Loucy (cell line): ENCODE data around the gene SV2B.

Experiments
- H2AFZ ChIP-seq: fragments of 200-600 bp; sonication (generic); 2 replicates; pipeline ENCODE4 v1.6.0; 2016; ENCODE audit warnings: antibody characterized with exemption, mild to moderate bottlenecking, low read length, moderate library complexity
- H3F3A ChIP-seq: fragments of 200-600 bp; 2 replicates; pipeline ENCODE4 v1.6.0; 2016; ENCODE audit warnings: antibody characterized with exemption, low read depth, mild to moderate bottlenecking
- H3K27me3 ChIP-seq: fragments of 200-600 bp; sonication (generic); 2 replicates; pipeline ENCODE4 v1.6.1; 2014; ENCODE audit warnings: low read length, mild to moderate bottlenecking; ENCODE audit not compliant: insufficient read depth, poor library complexity, severe bottlenecking
- H3K36me3 ChIP-seq: fragments of 200-600 bp; sonication (generic); 2 replicates; pipeline ENCODE4 v1.6.1; 2016; ENCODE audit warnings: low read length; ENCODE audit not compliant: insufficient read depth
- H3K4me1 ChIP-seq: fragments of 200-600 bp; sonication (generic); 2 replicates; pipeline ENCODE4 v1.5.1; 2014; ENCODE audit warnings: low read length, mild to moderate bottlenecking; ENCODE audit not compliant: insufficient read depth, poor library complexity, severe bottlenecking
- H3K4me2 ChIP-seq: fragments of 200-600 bp; sonication (generic); 2 replicates; pipeline ENCODE4 v1.6.0; 2014; ENCODE audit warnings: antibody characterized with exemption, low read length, low read depth, mild to moderate bottlenecking; ENCODE audit not compliant: poor library complexity, severe bottlenecking
- H3K4me3 ChIP-seq: fragments of 200-600 bp; sonication (generic); 2 replicates; pipeline ENCODE4 v1.5.1; 2014; ENCODE audit warnings: low read length, mild to moderate bottlenecking, mixed read lengths; ENCODE audit not compliant: poor library complexity, severe bottlenecking
- H3K79me2 ChIP-seq: fragments of 200-600 bp; sonication (generic); 2 replicates; pipeline ENCODE4 v1.6.1; 2014; ENCODE audit warnings: low read length; ENCODE audit not compliant: insufficient read depth
- H3K9ac ChIP-seq: fragments of 200-600 bp; sonication (generic); 2 replicates; pipeline ENCODE4 v1.6.0; 2014; ENCODE audit warnings: mild to moderate bottlenecking, low read depth, low read length, moderate library complexity; ENCODE audit not compliant: poor library complexity, severe bottlenecking
- H3K9me2 ChIP-seq: fragments of 200-600 bp; sonication (generic); replicated peaks from 2 replicates; pipeline ENCODE4 v1.6.1; 2016; ENCODE audit warnings: low read depth, low read length, mixed read lengths
- H3K9me3 ChIP-seq: fragments of 200-600 bp; sonication (generic); 2 replicates; pipeline ENCODE4 v1.6.1; 2014; ENCODE audit warnings: mild to moderate bottlenecking, antibody characterized with exemption, low read length, low read depth; ENCODE audit not compliant: insufficient read depth
- H4K20me1 ChIP-seq: fragments of 200-600 bp; sonication (generic); 2 replicates; pipeline ENCODE4 v1.6.0; 2014; ENCODE audit warnings: antibody characterized with exemption, low read length, mild to moderate bottlenecking; ENCODE audit not compliant: insufficient read depth, poor library complexity, severe bottlenecking
- EZH2phosphoT487 ChIP-seq: fragments of 200-600 bp; IDR thresholded peaks from 2 replicates; pipeline ENCODE4 v1.6.1; 2018; ENCODE audit warnings: antibody characterized with exemption, mild to moderate bottlenecking, moderate library complexity, borderline replicate concordance
- TF ChIP-seq, protein P1 (sequence below): fragments of 200-600 bp; sonication (generic); conservative IDR thresholded peaks from 2 replicates; pipeline ENCODE4 v1.5.1; 2014; ENCODE audit warnings: mild to moderate bottlenecking, antibody characterized with exemption, low read length

SV2B gene

DNA sequence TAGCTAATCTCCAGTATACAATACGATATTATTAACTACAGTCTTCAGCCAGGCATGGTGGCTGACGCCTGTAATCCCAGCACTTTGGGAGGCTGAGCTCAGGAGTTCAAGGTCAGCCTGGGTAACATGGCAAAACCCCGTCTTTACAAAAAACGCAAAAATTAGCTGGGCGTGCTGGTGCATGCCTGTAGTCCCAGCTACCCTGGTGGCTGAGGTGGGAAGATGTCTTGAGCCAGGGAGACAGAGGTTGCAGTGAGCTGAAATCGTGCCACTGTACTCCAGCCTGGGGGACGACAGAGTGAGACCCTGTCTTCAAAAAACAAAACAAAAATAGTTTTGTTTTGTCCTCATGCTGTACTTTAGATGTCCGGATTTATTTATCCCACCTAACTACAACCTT is 29.2 kb upstream of the SV2B start:
- Histone ChIP-seq H4K20me1 (no peaks in the 10 kb centered on the region), H3F3A (no peaks in the 10 kb centered on the region), H3K9me2 (no peaks in the 10 kb centered on the region), H3K79me2 (no peaks in the 10 kb centered on the region), H2AFZ (no peak overlapping the region), H3K36me3 (no peaks in the 10 kb centered on the region), H3K4me3 (no peak overlapping the region), H3K9ac (no peak overlapping the region), H3K4me1 (no peaks in the 10 kb centered on the region), H3K4me2 (no peak overlapping the region), H3K27me3 (no peaks in the 10 kb centered on the region), H3K9me3 (no peaks in the 10 kb centered on the region)
- TF ChIP-seq, protein P1, sequence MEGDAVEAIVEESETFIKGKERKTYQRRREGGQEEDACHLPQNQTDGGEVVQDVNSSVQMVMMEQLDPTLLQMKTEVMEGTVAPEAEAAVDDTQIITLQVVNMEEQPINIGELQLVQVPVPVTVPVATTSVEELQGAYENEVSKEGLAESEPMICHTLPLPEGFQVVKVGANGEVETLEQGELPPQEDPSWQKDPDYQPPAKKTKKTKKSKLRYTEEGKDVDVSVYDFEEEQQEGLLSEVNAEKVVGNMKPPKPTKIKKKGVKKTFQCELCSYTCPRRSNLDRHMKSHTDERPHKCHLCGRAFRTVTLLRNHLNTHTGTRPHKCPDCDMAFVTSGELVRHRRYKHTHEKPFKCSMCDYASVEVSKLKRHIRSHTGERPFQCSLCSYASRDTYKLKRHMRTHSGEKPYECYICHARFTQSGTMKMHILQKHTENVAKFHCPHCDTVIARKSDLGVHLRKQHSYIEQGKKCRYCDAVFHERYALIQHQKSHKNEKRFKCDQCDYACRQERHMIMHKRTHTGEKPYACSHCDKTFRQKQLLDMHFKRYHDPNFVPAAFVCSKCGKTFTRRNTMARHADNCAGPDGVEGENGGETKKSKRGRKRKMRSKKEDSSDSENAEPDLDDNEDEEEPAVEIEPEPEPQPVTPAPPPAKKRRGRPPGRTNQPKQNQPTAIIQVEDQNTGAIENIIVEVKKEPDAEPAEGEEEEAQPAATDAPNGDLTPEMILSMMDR, result no peak

GRCh38 chr15:91072161-91072560 is 27.9 kb upstream of the SV2B start:
- no peaks in the 10 kb centered on the region for H3K79me2 ChIP-seq
- TF ChIP-seq, protein P1, result no peak
- TF ChIP-seq EZH2phosphoT487, result no peak
- H3K9me3 ChIP-seq, result no peaks in the 10 kb centered on the region
- H2AFZ ChIP-seq, result no peak overlapping the region
- no peak overlapping the region for H3K9ac ChIP-seq
- no peaks in the 10 kb centered on the region for H3K27me3 ChIP-seq
- H4K20me1 ChIP-seq, result no peaks in the 10 kb centered on the region
- no peaks in the 10 kb centered on the region for H3K9me2 ChIP-seq
- H3K36me3 ChIP-seq, result no peaks in the 10 kb centered on the region
- no peaks in the 10 kb centered on the region for H3K4me1 ChIP-seq
- H3K4me3 ChIP-seq, result no peak overlapping the region
- H3F3A ChIP-seq, result no peaks in the 10 kb centered on the region
- no peak overlapping the region for H3K4me2 ChIP-seq

GRCh38 chr15:91073077-91073476 is 27.0 kb upstream of the SV2B start:
- H3K4me3 ChIP-seq, result no peak overlapping the region

More at GRCh38 chr15:91073077-91073476, 27.0 kb upstream of the SV2B start:
- no peaks in the 10 kb centered on the region for H3K9me2 ChIP-seq
- TF ChIP-seq, protein P1, result no peak
- TF ChIP-seq EZH2phosphoT487, result no peak
- H2AFZ ChIP-seq, result no peak overlapping the region
- no peaks in the 10 kb centered on the region for H4K20me1 ChIP-seq
- H3K79me2 ChIP-seq, result no peaks in the 10 kb centered on the region
- H3F3A ChIP-seq, result no peaks in the 10 kb centered on the region
- H3K9me3 ChIP-seq, result no peaks in the 10 kb centered on the region
- H3K4me2 ChIP-seq, result no peak overlapping the region
- H3K4me1 ChIP-seq, result no peaks in the 10 kb centered on the region
- no peaks in the 10 kb centered on the region for H3K36me3 ChIP-seq
- H3K27me3 ChIP-seq, result no peaks in the 10 kb centered on the region
- no peak overlapping the region for H3K9ac ChIP-seq
